T-helper 17 cell (primary cell): ENCODE measurements around the gene PLA2G2C. TPM values are rescaled to one million over a fixed set of nuclear protein-coding genes. Genes with fewer than 3 reads are reported as not detected.

Source experiments
- ATAC-seq: fragments of 150-1000 bp; cut with Tn5 transposase; 2 replicates; pipeline ENCODE4 v1.10.0; 2021; ENCODE audit warnings: mild to moderate bottlenecking, moderate library complexity
- DNase-seq, 3 donors: peaks; one replicate each; pipeline versions ENCODE4 v3.0.0 to v3.0.0-alpha.2; 2020 to 2021
- H3K9me3 ChIP-seq: one replicate; pipeline ENCODE4 v1.7.0; 2013; ENCODE audit warnings: low read length, mild to moderate bottlenecking; ENCODE audit not compliant: control insufficient read depth, poor library complexity, severe bottlenecking
- H3K27ac Mint-ChIP-seq: one replicate; pipeline ENCODE4 v1.8.0; 2022; ENCODE audit warnings: mild to moderate bottlenecking, moderate library complexity, mixed read lengths
- H3K27me3 Mint-ChIP-seq: one replicate; pipeline ENCODE4 v1.8.0; 2022; ENCODE audit warnings: mixed read lengths
- H3K36me3 Mint-ChIP-seq: one replicate; pipeline ENCODE4 v1.8.0; 2022; ENCODE audit warnings: low read depth, mixed read lengths
- H3K4me1 Mint-ChIP-seq: one replicate; pipeline ENCODE4 v1.8.0; 2022; ENCODE audit warnings: mild to moderate bottlenecking, mixed read lengths
- H3K4me3 Mint-ChIP-seq: one replicate; pipeline ENCODE4 v1.8.0; 2022; ENCODE audit warnings: mild to moderate bottlenecking, moderate library complexity, mixed read lengths
- total RNA-seq, 4 donors: library from RNA in 2 of 4; stranded (reverse) in 2 of 4; gene quantifications; one replicate each; pipeline ENCODE4 v1.2.3 and lab custom pipeline; 2022 to 2026

Gene PLA2G2C
- total RNA-seq, 2 donors from 2014 or later: 0.25 TPM; not detected in 1

DNA sequence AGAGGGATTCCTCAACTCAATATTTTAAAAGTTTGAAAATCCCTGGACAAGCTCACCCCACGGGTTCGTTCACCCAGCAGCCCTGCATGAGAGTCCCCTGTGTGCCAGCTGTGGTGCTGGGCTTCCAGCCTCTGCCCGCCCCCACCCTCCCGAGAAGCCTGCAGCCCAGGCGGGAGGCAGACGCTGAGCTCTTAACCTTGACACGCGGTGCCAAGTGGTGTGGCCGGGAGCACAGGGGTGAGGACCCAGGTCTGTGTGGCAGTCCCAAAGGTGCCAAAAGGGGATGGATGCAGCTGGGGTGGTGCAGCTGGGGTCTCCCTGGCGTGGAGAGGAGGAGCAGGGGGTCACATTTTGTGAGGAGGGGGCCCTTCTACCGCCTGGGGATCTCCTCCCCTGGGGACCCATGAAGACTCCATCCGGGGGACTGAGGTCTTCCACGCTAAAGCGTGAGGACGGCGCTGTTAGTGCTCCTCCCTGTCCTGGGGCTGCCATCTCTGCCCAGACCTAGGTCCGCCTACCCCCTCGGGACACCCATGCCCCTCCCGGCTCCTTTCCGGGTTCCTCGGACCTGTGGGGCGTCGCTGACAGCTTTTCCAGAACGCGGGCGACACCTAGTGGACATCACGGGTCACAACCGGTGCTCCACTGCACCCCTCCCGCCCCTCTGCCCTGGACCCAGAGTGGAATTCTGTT lies 34.3 kb downstream of the PLA2G2C start:
- peak; percentile 58 to 67 (median 61) for DNase-seq
- peaks cover 15% of the 10 kb centered on the region for H3K4me1 Mint-ChIP-seq
- H3K27me3 Mint-ChIP-seq: no peaks in the 10 kb centered on the region
- no peaks in the 10 kb centered on the region for H3K36me3 Mint-ChIP-seq
- H3K4me3 Mint-ChIP-seq: peak overlapping the region; percentile 93
- peak; percentile 93 for ATAC-seq
- peak overlapping the region; percentile 71 for H3K27ac Mint-ChIP-seq
- H3K9me3 ChIP-seq: no peaks in the 10 kb centered on the region

DNA sequence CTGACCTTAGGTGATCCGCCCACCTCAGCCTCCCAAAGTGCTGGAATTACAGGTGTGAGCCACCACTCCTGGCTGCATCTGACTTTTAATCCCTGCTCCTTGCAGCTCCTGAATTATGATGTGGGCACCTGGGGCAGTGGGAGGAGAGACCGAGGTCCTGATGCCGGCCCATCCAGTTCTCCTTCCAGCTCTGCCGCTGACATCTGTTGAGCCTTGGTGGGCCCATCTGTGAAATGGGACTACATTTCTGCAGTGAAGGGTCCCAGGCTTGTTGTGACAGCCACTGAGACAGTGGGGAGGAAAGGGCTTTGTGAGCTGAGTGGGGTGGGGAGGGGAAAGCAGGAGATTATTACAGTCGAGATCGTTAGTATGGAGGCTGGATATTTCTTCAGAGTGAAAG lies 35.3 kb downstream of the PLA2G2C start:
- Mint-ChIP-seq H3K27me3 (no peaks in the 10 kb centered on the region), H3K4me1 (peaks cover 15% of the 10 kb centered on the region), H3K27ac (no peak overlapping the region), H3K36me3 (no peaks in the 10 kb centered on the region), H3K4me3 (peak overlapping the region; percentile 9)
- no peak for DNase-seq
- ATAC-seq: no peak
- H3K9me3 ChIP-seq: no peaks in the 10 kb centered on the region

DNA sequence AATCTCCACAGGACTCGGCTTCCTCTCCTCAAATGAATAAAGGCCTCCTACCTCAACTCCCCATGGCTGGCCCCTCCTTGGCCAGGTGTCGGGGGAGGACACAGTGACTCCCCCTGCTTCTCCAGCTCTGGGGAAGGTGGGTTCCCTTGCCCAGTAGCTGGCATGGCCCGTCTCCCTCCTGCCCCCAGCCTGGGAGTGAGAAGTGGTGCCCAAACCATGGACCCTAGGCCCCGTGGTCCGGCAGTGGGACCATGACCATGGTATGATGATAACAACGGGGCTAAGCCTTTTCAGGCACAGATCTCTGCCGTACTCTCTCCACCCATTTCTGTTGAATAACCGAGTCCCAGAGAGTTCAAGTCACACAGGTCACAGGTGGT lies 36.0 kb downstream of the PLA2G2C start:
- no peak overlapping the region for H3K27ac Mint-ChIP-seq
- peaks cover 15% of the 10 kb centered on the region for H3K4me1 Mint-ChIP-seq
- no peaks in the 10 kb centered on the region for H3K27me3 Mint-ChIP-seq
- H3K36me3 Mint-ChIP-seq: no peaks in the 10 kb centered on the region
- H3K9me3 ChIP-seq: no peaks in the 10 kb centered on the region
- no peak overlapping the region for H3K4me3 Mint-ChIP-seq
- no peak for ATAC-seq
- no peak for DNase-seq

DNA sequence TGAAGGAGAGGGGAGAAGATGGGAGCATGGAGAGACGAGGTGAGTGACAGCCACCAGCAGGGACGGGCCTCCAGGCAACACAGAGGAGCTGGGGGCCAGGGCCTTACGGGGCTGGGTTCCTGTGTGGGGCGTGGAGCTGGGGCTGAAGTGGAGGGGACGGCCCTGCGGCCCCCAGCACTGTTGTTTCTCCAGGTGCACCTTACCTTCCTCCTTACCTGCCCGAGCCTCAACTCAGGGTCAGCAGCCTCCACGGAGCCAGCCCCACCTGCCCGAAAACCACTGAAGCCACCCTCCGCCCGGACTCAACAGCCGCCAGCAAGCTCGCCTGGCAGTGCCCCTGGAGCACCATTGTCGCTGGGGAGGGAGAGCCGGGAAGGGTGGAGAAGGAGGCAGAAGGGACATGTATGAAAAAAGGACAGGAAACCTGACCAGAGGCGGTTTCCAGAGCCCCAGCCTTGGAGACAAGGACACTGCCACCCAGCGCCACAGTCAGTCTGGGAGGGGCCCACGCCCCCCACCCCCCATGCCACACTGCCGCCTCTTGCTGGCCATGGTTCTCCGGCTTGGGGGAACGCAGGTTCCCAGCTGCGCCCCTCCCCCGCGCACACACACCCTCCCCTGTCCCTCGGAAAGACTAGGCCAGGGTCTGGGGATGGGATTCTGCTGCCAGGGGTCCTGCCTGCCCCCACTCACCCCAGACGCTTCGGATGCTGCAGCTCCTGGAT lies 36.6 kb downstream of the PLA2G2C start:
- DNase-seq (no peak), ATAC-seq (no peak)
- no peaks in the 10 kb centered on the region for H3K9me3 ChIP-seq
- H3K4me1 Mint-ChIP-seq: peaks cover 11% of the 10 kb centered on the region
- H3K27me3 Mint-ChIP-seq: no peaks in the 10 kb centered on the region
- no peaks in the 10 kb centered on the region for H3K36me3 Mint-ChIP-seq
- H3K27ac Mint-ChIP-seq: no peak overlapping the region
- H3K4me3 Mint-ChIP-seq: no peak overlapping the region

DNA sequence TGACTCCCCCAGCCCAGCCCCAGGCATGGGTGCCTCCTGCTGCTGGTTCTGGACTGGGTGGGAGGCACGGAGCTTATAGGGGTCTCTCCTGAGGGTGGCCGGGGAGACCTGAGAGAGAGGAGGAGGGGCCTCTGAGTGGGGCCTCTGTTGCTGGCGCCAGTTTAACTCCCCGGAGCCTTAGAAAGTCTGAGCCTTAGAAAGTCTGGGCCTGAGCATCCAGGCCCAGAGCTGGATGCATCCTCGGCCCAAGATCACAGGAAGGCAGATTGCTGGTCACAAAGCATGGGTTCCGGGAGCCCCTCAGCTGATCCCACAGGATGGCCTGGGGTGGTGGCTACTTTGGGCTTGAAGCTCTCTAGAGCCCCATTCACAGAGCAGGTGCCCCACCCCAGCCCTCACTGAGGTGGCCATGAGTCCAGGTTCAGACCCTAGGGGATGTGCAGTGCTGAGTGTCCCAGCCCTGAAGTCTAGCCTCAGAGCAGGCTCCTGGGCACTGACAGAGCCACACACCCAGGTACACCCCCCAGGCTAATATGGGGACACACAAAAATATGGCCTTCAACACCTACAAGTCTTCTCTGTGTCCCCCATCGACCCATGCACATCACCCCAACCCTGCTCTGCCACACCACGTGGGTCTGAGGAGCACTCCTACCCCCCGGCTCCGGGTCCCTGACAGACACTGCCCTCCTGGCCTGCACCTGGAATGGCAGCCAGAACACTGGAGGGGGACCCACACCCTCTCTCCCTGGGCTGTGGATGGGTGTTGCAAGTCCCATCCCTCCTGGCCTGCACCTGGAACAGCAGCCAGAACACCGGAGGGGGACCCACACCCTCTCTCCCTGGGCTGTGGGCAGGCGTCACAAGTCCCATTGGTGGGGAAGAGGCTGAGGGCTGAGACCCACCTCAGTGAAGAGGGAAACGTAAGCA lies 37.5 kb downstream of the PLA2G2C start:
- Mint-ChIP-seq H3K4me3 (no peak overlapping the region), H3K27me3 (no peaks in the 10 kb centered on the region), H3K27ac (no peak overlapping the region), H3K36me3 (no peaks in the 10 kb centered on the region), H3K4me1 (peaks cover 4% of the 10 kb centered on the region)
- no peaks in the 10 kb centered on the region for H3K9me3 ChIP-seq
- no peak for DNase-seq
- ATAC-seq: no peak

DNA sequence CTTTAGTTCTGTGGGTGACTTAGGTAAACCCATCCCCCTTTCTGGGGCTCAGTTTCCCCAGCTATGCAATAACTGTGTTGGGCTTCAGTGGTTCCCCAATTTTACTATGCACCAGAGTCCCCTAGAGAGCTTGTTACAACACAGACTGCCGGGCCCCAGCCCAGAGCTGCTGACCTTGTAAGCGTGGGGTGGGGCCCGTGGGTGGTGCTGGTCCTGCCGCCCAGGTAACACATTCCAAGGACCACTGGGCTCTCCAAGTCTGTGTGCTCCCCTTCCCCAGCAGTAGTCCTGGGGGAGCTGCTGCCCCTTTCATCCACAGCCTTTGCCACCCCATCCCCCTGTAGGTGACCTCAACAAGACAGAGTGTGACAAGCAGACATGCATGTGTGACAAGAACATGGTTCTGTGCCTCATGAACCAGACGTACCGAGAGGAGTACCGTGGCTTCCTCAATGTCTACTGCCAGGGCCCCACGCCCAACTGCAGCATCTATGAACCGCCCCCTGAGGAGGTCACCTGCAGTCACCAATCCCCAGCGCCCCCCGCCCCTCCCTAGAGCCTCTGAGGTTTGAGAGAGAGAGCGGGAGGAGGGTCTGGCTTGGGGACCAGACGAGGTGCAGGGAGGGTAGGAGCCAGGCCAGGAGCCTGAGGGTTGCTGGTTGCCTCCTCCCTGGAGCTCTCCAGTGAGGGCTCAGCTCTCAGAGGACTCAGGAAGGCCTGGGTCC lies 38.3 kb downstream of the PLA2G2C start:
- ATAC-seq (no peak), DNase-seq (no peak)
- Mint-ChIP-seq H3K4me1 (peaks cover 4% of the 10 kb centered on the region), H3K27me3 (no peaks in the 10 kb centered on the region), H3K36me3 (no peaks in the 10 kb centered on the region), H3K27ac (no peak overlapping the region), H3K4me3 (no peak overlapping the region)
- no peaks in the 10 kb centered on the region for H3K9me3 ChIP-seq

DNA sequence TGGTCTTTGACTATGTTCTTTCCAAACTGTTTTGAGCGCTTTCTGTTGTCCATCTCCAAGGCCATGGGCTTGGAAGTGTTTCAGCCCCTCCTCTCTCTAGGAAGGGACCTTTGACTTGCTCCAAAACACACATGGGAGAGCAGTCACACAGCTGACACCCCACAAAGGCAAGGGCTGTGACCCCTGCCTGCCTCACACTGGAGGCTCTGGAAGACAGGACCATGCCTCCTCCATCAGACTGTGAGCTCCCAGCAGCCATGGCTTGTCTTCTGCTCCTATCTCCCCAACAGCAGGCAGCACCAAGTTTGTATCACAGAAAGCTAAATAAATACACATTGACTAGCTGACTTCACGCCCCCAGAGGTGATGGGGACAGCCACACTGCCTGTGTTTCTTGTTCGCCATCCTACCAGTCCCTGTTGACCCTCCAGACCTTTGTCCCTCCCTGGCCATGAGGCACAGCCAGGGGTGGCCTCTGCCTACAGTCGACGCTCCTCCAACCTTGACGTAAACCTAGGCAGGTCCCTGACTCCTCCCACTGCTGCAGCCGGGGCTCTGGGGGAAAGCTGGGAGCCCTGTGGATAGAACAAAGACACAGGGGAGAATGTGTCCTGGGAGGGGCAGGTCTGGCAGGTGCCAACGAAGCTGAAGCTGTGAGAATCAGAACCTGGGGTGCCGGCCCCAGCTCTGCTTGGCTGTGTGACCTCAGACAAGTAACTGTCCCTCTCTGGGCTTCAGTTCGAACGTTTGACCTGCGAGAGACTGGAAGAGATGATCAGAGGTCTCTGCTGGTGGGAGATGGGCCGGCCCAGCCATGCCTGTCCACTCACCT lies 42.4 kb downstream of the PLA2G2C start:
- no peak overlapping the region for H3K27ac Mint-ChIP-seq
- ATAC-seq (no peak), DNase-seq (no peak)
- peaks cover 28% of the 10 kb centered on the region for H3K27me3 Mint-ChIP-seq
- H3K4me1 Mint-ChIP-seq: no peaks in the 10 kb centered on the region
- H3K4me3 Mint-ChIP-seq: no peak overlapping the region
- no peaks in the 10 kb centered on the region for H3K9me3 ChIP-seq
- H3K36me3 Mint-ChIP-seq: no peaks in the 10 kb centered on the region

DNA sequence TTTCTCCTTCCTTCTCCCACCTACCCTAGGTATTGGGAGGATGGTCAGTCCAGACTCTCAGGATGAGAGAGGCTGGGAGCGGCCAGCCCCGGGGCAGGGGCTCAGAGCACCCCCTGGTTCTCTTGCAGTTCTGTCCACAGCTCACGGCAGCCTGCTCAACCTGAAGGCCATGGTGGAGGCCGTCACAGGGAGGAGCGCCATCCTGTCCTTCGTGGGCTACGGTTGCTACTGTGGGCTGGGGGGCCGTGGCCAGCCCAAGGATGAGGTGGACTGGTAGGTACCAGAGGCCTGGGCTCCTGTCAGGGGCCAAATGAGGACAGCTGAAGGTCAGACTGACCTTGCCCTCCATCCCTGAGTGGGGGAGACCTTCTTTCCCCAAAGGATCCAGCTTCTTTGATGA lies 43.0 kb downstream of the PLA2G2C start:
- DNase-seq (no peak), ATAC-seq (no peak)
- Mint-ChIP-seq H3K36me3 (no peaks in the 10 kb centered on the region), H3K27me3 (peaks cover 34% of the 10 kb centered on the region), H3K4me3 (no peak overlapping the region), H3K27ac (no peak overlapping the region), H3K4me1 (no peaks in the 10 kb centered on the region)
- no peaks in the 10 kb centered on the region for H3K9me3 ChIP-seq

DNA sequence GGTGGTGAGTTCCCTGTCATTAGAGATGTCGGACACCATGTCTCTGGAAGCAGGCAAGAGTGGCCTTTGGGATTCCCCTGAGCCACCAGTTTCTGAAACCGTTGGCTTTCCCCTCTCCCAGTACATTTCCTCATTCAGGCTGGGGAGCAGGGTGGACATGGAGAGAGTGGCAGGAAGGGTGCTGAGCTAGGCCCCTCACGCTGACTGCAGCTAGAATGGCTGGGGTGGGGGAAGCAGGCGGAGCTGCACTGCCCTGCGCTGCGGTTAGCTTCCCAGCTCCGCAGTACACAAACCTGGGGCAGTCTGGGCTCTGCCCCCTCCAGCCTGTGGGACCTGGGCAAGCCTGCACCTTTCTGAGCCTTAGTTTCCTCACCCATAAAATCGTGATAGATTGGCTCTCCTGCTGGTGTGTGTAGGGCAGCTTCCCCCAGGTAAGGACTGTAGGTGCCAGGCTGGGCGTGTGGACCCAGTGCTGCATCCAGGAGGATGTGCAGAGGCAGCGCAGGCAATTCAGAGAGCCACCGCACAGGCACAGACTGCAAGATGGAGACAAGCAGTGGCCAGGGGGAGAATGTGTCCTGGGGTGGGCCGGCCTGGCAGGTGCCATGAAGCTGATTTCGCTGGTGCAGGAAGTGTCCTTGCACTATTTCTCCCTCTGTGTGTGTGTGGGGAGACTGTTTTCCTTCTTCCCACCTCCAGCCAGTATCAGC lies 44.2 kb downstream of the PLA2G2C start:
- Mint-ChIP-seq H3K4me1 (no peaks in the 10 kb centered on the region), H3K27ac (no peak overlapping the region), H3K36me3 (no peaks in the 10 kb centered on the region), H3K27me3 (peaks cover 39% of the 10 kb centered on the region), H3K4me3 (no peak overlapping the region)
- DNase-seq: no peak
- ATAC-seq: no peak
- H3K9me3 ChIP-seq: no peaks in the 10 kb centered on the region

DNA sequence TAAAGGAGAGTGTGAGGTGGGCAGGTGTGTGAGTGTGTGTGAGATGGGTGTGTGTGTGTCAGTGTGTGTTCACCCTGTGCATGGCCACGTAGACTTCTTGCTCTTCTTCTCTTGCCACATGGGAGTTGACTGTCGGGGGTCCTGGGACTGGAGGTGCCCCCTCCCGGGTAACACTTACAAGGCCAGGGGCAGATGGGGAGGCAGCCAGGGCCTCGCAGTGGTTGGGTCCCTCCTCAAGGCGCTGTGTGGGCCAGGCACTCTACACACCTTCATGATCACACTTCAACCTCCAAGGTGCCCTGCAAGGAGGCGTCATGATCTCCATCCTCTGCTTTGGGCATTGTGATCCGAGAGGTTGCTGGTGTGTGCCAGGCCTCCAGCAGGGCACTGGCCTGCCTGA lies 44.9 kb downstream of the PLA2G2C start:
- ATAC-seq (no peak), DNase-seq (no peak)
- Mint-ChIP-seq H3K36me3 (no peaks in the 10 kb centered on the region), H3K27me3 (peaks cover 39% of the 10 kb centered on the region), H3K4me1 (no peaks in the 10 kb centered on the region), H3K4me3 (no peak overlapping the region), H3K27ac (no peak overlapping the region)
- no peaks in the 10 kb centered on the region for H3K9me3 ChIP-seq

DNA sequence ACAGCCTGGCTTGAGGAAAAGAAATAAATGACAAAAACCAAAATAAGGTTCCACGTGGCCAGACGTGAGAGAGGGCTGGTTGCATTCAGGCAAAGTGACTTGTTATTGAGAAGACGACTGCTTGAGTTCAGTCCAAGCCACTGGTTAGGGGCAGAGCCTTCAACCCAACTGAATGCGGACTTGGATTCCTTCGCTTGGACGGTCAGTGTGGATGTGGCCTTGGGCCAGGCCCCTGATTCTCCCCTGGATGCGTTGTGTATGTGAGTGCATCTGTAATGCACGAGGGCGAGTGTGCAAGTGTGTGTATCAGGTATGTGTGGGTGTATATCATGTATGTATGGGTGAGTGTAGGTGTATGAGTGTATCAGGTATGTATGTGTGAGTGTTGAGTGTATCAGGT lies 45.3 kb downstream of the PLA2G2C start:
- no peaks in the 10 kb centered on the region for H3K9me3 ChIP-seq
- Mint-ChIP-seq H3K4me3 (no peak overlapping the region), H3K36me3 (no peaks in the 10 kb centered on the region), H3K27ac (no peak overlapping the region), H3K27me3 (peaks cover 41% of the 10 kb centered on the region), H3K4me1 (no peaks in the 10 kb centered on the region)
- ATAC-seq (no peak), DNase-seq (no peak)
